Astrocyte (in vitro differentiated cells and primary cell): ENCODE measurements around the gene SDSL. TPM values are rescaled to one million over a fixed set of nuclear protein-coding genes. Genes with fewer than 3 reads are reported as not detected.

ENCODE experiments used
- DNase-seq: peaks from one replicate; pipeline ENCODE4 v3.0.0-alpha.2; 2010; ENCODE audit warnings: low read depth
- FAIRE-seq: peaks from 2 replicates; lab custom pipeline; 2011; peaks lifted over from hg19 to GRCh38; lab: Jason Lieb, UNC
- H2AFZ ChIP-seq: 2 replicates; pipeline ENCODE4 v1.6.0; 2012; ENCODE audit warnings: low read depth, low read length, inconsistent platforms
- H3K27ac ChIP-seq: 2 replicates; pipeline ENCODE4 v1.5.1; 2011; ENCODE audit warnings: low read depth, low read length, inconsistent platforms
- H3K27me3 ChIP-seq: 2 replicates; pipeline ENCODE4 v1.6.0; 2011; ENCODE audit warnings: low read length, inconsistent platforms; ENCODE audit not compliant: insufficient read depth
- H3K36me3 ChIP-seq: 2 replicates; pipeline ENCODE4 v1.5.1; 2011; ENCODE audit warnings: low read length, inconsistent platforms; ENCODE audit not compliant: insufficient read depth
- H3K4me1 ChIP-seq: 2 replicates; pipeline ENCODE4 v1.5.1; 2011; ENCODE audit warnings: low read length, inconsistent platforms; ENCODE audit not compliant: insufficient read depth
- H3K4me2 ChIP-seq: 2 replicates; pipeline ENCODE4 v1.6.0; 2012; ENCODE audit warnings: low read length, inconsistent platforms
- H3K4me3 ChIP-seq: 2 replicates; pipeline ENCODE4 v1.5.1; 2011; ENCODE audit warnings: low read depth, mild to moderate bottlenecking, low read length, inconsistent platforms; ENCODE audit not compliant: insufficient read depth
- H3K79me2 ChIP-seq: 2 replicates; pipeline ENCODE4 v1.6.0; 2012; ENCODE audit warnings: mild to moderate bottlenecking, low read length, inconsistent platforms; ENCODE audit not compliant: insufficient read depth
- H3K9ac ChIP-seq: 2 replicates; pipeline ENCODE4 v1.6.0; 2012; ENCODE audit warnings: mild to moderate bottlenecking, low read length, inconsistent platforms
- H3K9me3 ChIP-seq: 2 replicates; pipeline ENCODE4 v1.5.1; 2012; ENCODE audit warnings: low read depth, mild to moderate bottlenecking, low read length, inconsistent platforms; ENCODE audit not compliant: insufficient read depth
- H4K20me1 ChIP-seq: 2 replicates; pipeline ENCODE4 v1.6.0; 2012; ENCODE audit warnings: low read length, inconsistent platforms; ENCODE audit not compliant: insufficient read depth
- H3K27ac Mint-ChIP-seq: one replicate; pipeline ENCODE4 v1.8.0; 2021; ENCODE audit warnings: mild to moderate bottlenecking, mixed read lengths; ENCODE audit not compliant: unreplicated experiment
- H3K27me3 Mint-ChIP-seq: one replicate; pipeline ENCODE4 v1.8.0; 2021; ENCODE audit warnings: low read depth, mixed read lengths; ENCODE audit not compliant: unreplicated experiment
- H3K36me3 Mint-ChIP-seq: one replicate; pipeline ENCODE4 v1.8.0; 2021; ENCODE audit warnings: low read depth, mixed read lengths; ENCODE audit not compliant: unreplicated experiment
- H3K4me1 Mint-ChIP-seq: one replicate; pipeline ENCODE4 v1.8.0; 2021; ENCODE audit warnings: low read depth, mixed read lengths; ENCODE audit not compliant: unreplicated experiment
- H3K4me3 Mint-ChIP-seq: one replicate; pipeline ENCODE4 v1.8.0; 2021; ENCODE audit warnings: mild to moderate bottlenecking, moderate library complexity, mixed read lengths; ENCODE audit not compliant: unreplicated experiment
- H3K9me3 Mint-ChIP-seq: one replicate; pipeline ENCODE4 v1.8.0; 2021; ENCODE audit warnings: mild to moderate bottlenecking, mixed read lengths; ENCODE audit not compliant: unreplicated experiment
- EZH2 ChIP-seq: IDR thresholded peaks from 2 replicates; pipeline ENCODE4 v1.6.1; 2012; ENCODE audit warnings: mild to moderate bottlenecking, low read length, inconsistent platforms; ENCODE audit not compliant: insufficient read depth
- total RNA-seq: library from RNA; stranded (reverse); gene quantifications from 2 replicates; pipeline ENCODE4 v1.2.1, GENCODE V29; 2021
- TF ChIP-seq, protein P1 (sequence below): IDR thresholded peaks from 2 replicates; pipeline ENCODE4 v1.5.1; 2011; ENCODE audit warnings: low read depth, mild to moderate bottlenecking, inconsistent platforms, low read length, moderate library complexity; ENCODE audit not compliant: insufficient read depth

The SDSL gene
- total RNA-seq, 1 donor from 2014 or later, result 9.5 TPM

DNA sequence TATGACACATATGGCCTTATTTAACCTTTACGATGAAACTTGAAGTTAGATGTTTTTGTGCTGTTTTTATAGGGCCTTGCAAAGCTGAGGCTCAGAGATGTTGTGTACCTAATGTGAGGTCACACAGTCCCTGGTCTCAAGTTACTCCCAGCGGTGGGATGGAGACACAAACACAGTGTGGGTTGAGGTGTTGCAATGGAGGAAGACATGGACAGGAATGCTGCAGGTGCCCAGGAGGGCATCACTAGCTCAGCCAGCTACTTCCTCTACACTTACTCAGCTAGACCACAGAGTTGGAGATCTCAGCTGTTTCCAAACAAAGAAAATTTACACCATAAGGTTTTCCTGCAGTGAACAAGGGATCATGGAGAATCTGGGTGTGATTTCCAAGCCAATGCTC, 34.0 kb downstream of the SDSL start:
- Mint-ChIP-seq H3K27me3 (peaks cover 55% of the 10 kb centered on the region), H3K4me1 (no peaks in the 10 kb centered on the region), H3K9me3 (no peaks in the 10 kb centered on the region), H3K4me3 (no peak overlapping the region), H3K27ac (no peak overlapping the region), H3K36me3 (no peaks in the 10 kb centered on the region)
- DNase-seq (no peak), FAIRE-seq (no peak)
- Histone ChIP-seq H3K4me2 (no peak overlapping the region), H3K27ac (no peak overlapping the region), H3K36me3 (no peaks in the 10 kb centered on the region), H3K9me3 (no peaks in the 10 kb centered on the region), H3K79me2 (no peaks in the 10 kb centered on the region), H3K4me1 (no peaks in the 10 kb centered on the region), H2AFZ (no peak overlapping the region), H3K27me3 (peaks cover 26% of the 10 kb centered on the region), H3K9ac (no peak overlapping the region), H3K4me3 (no peak overlapping the region), H4K20me1 (no peaks in the 10 kb centered on the region)
- TF ChIP-seq, protein P1, sequence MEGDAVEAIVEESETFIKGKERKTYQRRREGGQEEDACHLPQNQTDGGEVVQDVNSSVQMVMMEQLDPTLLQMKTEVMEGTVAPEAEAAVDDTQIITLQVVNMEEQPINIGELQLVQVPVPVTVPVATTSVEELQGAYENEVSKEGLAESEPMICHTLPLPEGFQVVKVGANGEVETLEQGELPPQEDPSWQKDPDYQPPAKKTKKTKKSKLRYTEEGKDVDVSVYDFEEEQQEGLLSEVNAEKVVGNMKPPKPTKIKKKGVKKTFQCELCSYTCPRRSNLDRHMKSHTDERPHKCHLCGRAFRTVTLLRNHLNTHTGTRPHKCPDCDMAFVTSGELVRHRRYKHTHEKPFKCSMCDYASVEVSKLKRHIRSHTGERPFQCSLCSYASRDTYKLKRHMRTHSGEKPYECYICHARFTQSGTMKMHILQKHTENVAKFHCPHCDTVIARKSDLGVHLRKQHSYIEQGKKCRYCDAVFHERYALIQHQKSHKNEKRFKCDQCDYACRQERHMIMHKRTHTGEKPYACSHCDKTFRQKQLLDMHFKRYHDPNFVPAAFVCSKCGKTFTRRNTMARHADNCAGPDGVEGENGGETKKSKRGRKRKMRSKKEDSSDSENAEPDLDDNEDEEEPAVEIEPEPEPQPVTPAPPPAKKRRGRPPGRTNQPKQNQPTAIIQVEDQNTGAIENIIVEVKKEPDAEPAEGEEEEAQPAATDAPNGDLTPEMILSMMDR, result no peak
- no peak for TF ChIP-seq EZH2

DNA sequence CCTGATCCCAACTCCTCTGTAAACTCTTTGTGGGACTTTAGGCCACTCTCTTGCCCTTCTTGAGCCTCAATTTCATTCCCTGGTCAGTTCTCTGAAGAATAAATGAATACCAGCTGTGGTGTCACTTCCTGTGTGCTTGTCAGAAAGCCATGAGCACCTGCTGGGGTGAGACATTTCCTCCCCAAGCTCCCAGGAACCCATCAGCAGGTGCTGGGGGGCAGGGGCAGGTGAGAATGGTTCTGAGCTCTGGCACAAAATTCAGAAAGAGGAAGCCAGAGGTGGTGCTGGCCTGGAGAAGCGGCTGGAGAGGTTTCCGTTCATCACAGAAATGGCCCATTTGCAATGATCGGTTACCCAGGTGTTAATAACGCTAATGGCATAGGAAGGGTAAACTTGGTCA, 34.6 kb downstream of the SDSL start:
- no peak for FAIRE-seq
- H3K27me3 Mint-ChIP-seq, result peaks cover 59% of the 10 kb centered on the region

DNA sequence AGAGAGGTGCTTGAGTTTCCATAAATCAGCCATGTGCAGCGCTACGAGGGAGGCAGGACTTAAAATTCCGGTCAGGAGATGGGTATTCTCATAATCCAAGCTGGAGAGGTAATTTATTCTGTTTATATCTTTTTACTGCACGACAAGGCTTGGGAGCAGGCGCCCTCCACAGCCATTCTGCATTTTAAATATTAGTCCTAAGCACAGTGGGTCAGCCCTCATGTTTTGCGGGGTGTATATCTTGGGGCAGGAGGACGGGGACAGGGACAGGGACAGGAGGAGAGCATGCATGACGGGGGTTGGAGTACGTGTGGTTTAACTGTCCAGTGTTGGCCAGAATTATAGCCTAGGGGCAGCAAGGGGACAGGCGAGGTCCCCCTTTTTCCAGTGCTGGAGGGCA, 35.0 kb downstream of the SDSL start:
- FAIRE-seq, result no peak
- peaks cover 32% of the 10 kb centered on the region for H3K27me3 ChIP-seq
- H3K4me1 Mint-ChIP-seq, result no peaks in the 10 kb centered on the region

More for the DNA sequence above, 34.6 kb downstream of the SDSL start:
- TF ChIP-seq EZH2, result no peak
- TF ChIP-seq, protein P1, result no peak
- Histone ChIP-seq H3K36me3 (no peaks in the 10 kb centered on the region), H3K4me1 (no peaks in the 10 kb centered on the region), H3K27me3 (peaks cover 31% of the 10 kb centered on the region), H3K9me3 (no peaks in the 10 kb centered on the region), H2AFZ (no peak overlapping the region), H3K4me3 (no peak overlapping the region), H4K20me1 (no peaks in the 10 kb centered on the region), H3K9ac (no peak overlapping the region), H3K79me2 (no peaks in the 10 kb centered on the region), H3K27ac (no peak overlapping the region), H3K4me2 (no peak overlapping the region)
- H3K4me1 Mint-ChIP-seq, result no peaks in the 10 kb centered on the region
- no peak overlapping the region for H3K4me3 Mint-ChIP-seq
- H3K36me3 Mint-ChIP-seq, result no peaks in the 10 kb centered on the region
- H3K9me3 Mint-ChIP-seq, result no peaks in the 10 kb centered on the region
- no peak overlapping the region for H3K27ac Mint-ChIP-seq
- DNase-seq, result no peak

More for the DNA sequence above, 35.0 kb downstream of the SDSL start:
- Histone ChIP-seq H3K27ac (no peak overlapping the region), H3K4me3 (no peak overlapping the region), H2AFZ (no peak overlapping the region), H3K4me2 (no peak overlapping the region), H3K9ac (no peak overlapping the region), H3K9me3 (no peaks in the 10 kb centered on the region), H3K79me2 (no peaks in the 10 kb centered on the region), H3K36me3 (no peaks in the 10 kb centered on the region), H3K4me1 (no peaks in the 10 kb centered on the region), H4K20me1 (no peaks in the 10 kb centered on the region)
- Mint-ChIP-seq H3K27ac (no peak overlapping the region), H3K9me3 (no peaks in the 10 kb centered on the region), H3K36me3 (no peaks in the 10 kb centered on the region), H3K4me3 (no peak overlapping the region), H3K27me3 (peaks cover 58% of the 10 kb centered on the region)
- DNase-seq, result no peak
- TF ChIP-seq, protein P1, result no peak
- TF ChIP-seq EZH2, result no peak
